Adrenal gland (tissue), 12 donors: ENCODE data around the gene INHBE. TPM values are rescaled to one million over a fixed set of nuclear protein-coding genes. Genes with fewer than 3 reads are reported as not detected.

Experiments used
- DNase-seq, 7 donors: peaks; one replicate each; pipeline ENCODE4 v3.0.0-alpha.2; 2019 to 2020
- H3K27ac ChIP-seq, 5 donors: fragments of 200-600 bp; sonication (generic) in 4 of 5; 1 replicate in 3 of 5; 2 replicates in 2 of 5; pipeline versions ENCODE4 v1.5.1 to v1.8.0; 2016 to 2020; ENCODE audit warnings: mild to moderate bottlenecking in 1 of 5
- H3K27me3 ChIP-seq: fragments of 200-600 bp; 2 replicates; pipeline ENCODE4 v1.8.0; 2021
- H3K36me3 ChIP-seq, 2 donors: fragments of 200-600 bp; replicated peaks in 1 of 2; 1 replicate in 1 of 2; 2 replicates in 1 of 2; pipeline versions ENCODE4 v1.5.1 to v1.8.0; 2018 to 2022
- H3K4me1 ChIP-seq, 2 donors: fragments of 200-600 bp; replicated peaks in 1 of 2; 1 replicate in 1 of 2; 2 replicates in 1 of 2; pipeline versions ENCODE4 v1.5.1 to v1.8.0; 2018 to 2021
- H3K4me3 ChIP-seq, 4 donors: fragments of 200-600 bp; sonication (generic) in 3 of 4; one replicate each; pipeline ENCODE4 v1.5.1; 2016 to 2018
- H3K9me3 ChIP-seq, 3 donors: fragments of 200-600 bp; sonication (generic) in 1 of 3; replicated peaks in 1 of 3; 1 replicate in 2 of 3; 2 replicates in 1 of 3; pipeline versions ENCODE4 v1.5.1 to v1.8.0; 2016 to 2021
- POLR2A ChIP-seq, 2 donors: fragments of 450-650 bp; IDR thresholded peaks; one replicate each; pipeline ENCODE4 v1.6.1; 2017; ENCODE audit warnings: antibody characterized with exemption in 2 of 2, mild to moderate bottlenecking in 2 of 2, moderate library complexity in 1 of 2
- WGBS, 4 donors: extraction: QIAGEN DNeasy Blood & Tissue Kit in 2 of 4; methylation state at CpG; one replicate each; pipeline versions ENCODE4 v1.1.5 to v1.1.7; 2013 to 2017; 5-methylcytosine and 5-hydroxymethylcytosine counted together
- intact Hi-C, 2 donors: fragments of 100-400 bp; cut with DNase I; formaldehyde crosslinking; loops; one replicate each; pipeline versions ENCODE4 v1.14.1 to v1.15.0; 2022 to 2023
- polyA plus RNA-seq, 3 donors: library from polyadenylated mRNA; stranded (reverse); fragments of 200-250 nt in 2 of 3; fragments of 350-450 nt in 1 of 3; fragmentation: Illumina TruSeq in 1 of 3; extraction: RNeasy Lipid Tissue Mini Kit (QIAGEN cat#74804) in 1 of 3; gene quantifications; one replicate each; pipeline ENCODE4 v1.2.3, GENCODE V29; 2013 to 2014
- total RNA-seq, 9 donors: library from RNA; depleted of rRNA in 4 of 9; stranded (reverse); fragments of >200 nt in 4 of 9; fragments of 120-200 nt in 1 of 9; fragmentation: NEBNext Ultra II Directional in 1 of 9; extraction: Animal tissue kit (Norgen Biotek cat#: 25700) in 1 of 9; gene quantifications; one replicate each; pipeline versions ENCODE4 v1.1.0 to v1.2.4, GENCODE V29; 2013 to 2023
- TF ChIP-seq, protein P1 (sequence below), 6 experiments: fragments of 450-650 bp in 4 of 6; fragments of 200-600 bp in 2 of 6; sonication (generic) in 1 of 6; IDR thresholded peaks; 1 replicate in 5 of 6; 2 replicates in 1 of 6; pipeline versions ENCODE4 v1.5.1 to v1.8.0; 2016 to 2021; ENCODE audit warnings: antibody characterized with exemption in 6 of 6, mild to moderate bottlenecking in 2 of 6, moderate library complexity in 1 of 6
- donor health status: healthy with polysubstance abuse.
- donor health status: Bipolar disorder and iron deficiency.
- donor health status: DM: yes; HTN: yes; CAD: no.
- donor health status: DM: no; HTN: no; CAD: no.
- donor health status: DM: no; HTN: no; CAD: no.
- donor health status: DM: yes; HTN: yes; CAD: no.

Gene INHBE
- total and polyA plus RNA-seq, 12 donors, result 0.11 TPM; not detected in 11

DNA sequence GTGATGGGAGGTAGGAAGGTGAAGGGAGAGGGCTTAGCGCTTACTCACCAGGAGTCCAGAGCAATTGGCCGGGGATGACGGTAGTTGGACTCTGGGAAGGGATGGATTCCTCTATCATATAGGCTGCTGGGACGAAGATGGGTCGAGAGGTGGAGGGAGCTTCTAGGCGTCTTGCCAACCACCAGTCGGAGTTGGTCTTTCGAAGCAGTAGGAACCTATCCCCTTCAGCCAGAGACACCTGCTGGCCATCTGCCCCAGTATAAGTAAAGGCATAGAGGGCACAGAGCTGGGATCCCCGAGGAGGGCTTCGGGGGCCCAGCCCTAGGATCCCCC, 23.9 kb downstream of the INHBE start:
- H3K27ac ChIP-seq, result peak overlapping the region in 3 of 5 donors; percentile 51 to 86 (median 68)
- intact Hi-C loops, result no loop called here

DNA sequence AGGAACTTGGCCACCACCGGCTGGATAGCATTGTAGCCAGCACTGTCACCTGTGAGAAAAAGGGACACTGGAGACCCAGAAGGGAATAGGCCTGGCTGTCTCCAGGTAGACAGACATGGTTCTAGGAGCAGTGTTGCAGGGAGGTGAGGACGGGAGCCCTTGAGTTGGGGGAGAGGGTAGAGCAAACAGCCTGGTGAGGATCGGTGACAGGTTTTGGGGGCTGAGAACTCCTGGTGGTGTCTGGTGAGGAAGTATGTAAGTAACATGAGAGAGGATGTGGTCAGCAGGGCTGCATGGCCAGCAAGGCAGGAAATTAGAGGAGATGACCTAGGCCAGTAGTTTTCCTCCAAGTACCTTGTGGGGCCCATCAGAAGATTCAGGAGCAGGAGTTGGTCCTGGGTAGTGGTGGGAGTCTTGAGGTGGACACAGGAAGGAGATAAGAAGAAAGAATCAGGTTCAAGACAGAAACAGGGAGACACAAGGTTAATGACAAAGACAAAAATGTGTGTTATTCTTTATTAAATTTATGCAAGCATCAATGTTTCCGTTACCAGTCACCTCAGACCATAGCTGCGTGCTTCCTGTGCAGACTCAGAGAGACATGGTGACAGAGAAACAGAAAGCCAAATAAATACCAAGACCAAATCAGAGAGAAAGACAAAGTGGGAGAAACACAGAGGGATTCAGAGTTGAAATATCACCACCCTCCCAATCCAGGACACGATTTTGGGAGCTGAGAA, 24.4 kb downstream of the INHBE start, which contains the start of gene ARHGAP9:
Gene ARHGAP9 (minus strand): TSS at position 491 of the 740 bp plus-strand sequence. CDS start 460 bp downstream, at position 31.
- no peak for TF ChIP-seq POLR2A (IDR thresholded peaks at IDR 0.05)
- TF ChIP-seq, protein P1, sequence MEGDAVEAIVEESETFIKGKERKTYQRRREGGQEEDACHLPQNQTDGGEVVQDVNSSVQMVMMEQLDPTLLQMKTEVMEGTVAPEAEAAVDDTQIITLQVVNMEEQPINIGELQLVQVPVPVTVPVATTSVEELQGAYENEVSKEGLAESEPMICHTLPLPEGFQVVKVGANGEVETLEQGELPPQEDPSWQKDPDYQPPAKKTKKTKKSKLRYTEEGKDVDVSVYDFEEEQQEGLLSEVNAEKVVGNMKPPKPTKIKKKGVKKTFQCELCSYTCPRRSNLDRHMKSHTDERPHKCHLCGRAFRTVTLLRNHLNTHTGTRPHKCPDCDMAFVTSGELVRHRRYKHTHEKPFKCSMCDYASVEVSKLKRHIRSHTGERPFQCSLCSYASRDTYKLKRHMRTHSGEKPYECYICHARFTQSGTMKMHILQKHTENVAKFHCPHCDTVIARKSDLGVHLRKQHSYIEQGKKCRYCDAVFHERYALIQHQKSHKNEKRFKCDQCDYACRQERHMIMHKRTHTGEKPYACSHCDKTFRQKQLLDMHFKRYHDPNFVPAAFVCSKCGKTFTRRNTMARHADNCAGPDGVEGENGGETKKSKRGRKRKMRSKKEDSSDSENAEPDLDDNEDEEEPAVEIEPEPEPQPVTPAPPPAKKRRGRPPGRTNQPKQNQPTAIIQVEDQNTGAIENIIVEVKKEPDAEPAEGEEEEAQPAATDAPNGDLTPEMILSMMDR (IDR thresholded peaks at IDR 0.05), result no peak
- no peaks in the 10 kb centered on the region for H3K36me3 ChIP-seq
- peak in 1 of 7 donors; percentile 18 for DNase-seq
- H3K27ac ChIP-seq, result peak within 1 kb of the TSS in 3 of 5 donors; percentile 51 to 86 (median 68)
- H3K4me3 ChIP-seq, result no peak within 1 kb of the TSS
- 55 to 69% (median 65%) methylated on average over 5 to 6 of the region's 6 CpGs for WGBS, 4 donors
- no peaks in the 10 kb centered on the region for H3K9me3 ChIP-seq
- peaks cover 11 to 14% of the 10 kb centered on the region in 2 donors for H3K4me1 ChIP-seq
- intact Hi-C loops, result no loop called here
- peaks cover 14% of the 10 kb centered on the region for H3K27me3 ChIP-seq

More for the DNA sequence above, 23.9 kb downstream of the INHBE start:
- DNase-seq, result no peak
- peaks cover 11 to 14% of the 10 kb centered on the region in 2 donors for H3K4me1 ChIP-seq
- TF ChIP-seq, protein P1 (IDR thresholded peaks at IDR 0.05), result no peak
- TF ChIP-seq POLR2A (IDR thresholded peaks at IDR 0.05), result no peak
- H3K9me3 ChIP-seq, result no peaks in the 10 kb centered on the region
- peaks cover 20% of the 10 kb centered on the region for H3K27me3 ChIP-seq
- 73 to 81% (median 77%) methylated on average over 8 to 10 of the region's 10 CpGs for WGBS, 4 donors
- H3K36me3 ChIP-seq, result no peaks in the 10 kb centered on the region
- no peak overlapping the region for H3K4me3 ChIP-seq

DNA sequence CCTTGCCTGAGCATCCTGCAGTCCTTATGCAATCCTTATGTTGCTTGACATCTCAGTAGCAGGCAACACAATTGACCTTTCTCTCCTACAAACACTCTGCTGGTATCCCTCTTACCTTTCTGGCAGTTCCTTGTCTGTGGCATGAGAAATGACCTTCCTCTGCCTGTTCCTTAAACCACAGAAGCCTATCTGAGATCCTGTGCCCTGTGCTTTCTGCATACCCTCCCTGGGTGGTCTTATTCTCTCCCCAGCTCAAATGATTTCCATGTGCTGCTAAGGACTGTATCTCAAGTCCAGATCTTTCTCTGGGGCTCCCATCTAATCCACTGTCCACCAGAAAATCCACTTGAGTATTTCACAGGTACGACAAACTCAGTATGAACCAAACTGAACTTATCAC, 26.6 kb downstream of the INHBE start:
- Histone ChIP-seq H3K4me3 (no peak overlapping the region), H3K36me3 (no peaks in the 10 kb centered on the region), H3K27me3 (no peaks in the 10 kb centered on the region), H3K27ac (no peak overlapping the region), H3K9me3 (no peaks in the 10 kb centered on the region), H3K4me1 (no peaks in the 10 kb centered on the region)
- intact Hi-C loops, result no loop called here
- 63 to 82% (median 78%) methylated on average over 1 of the region's 1 CpG for WGBS, 4 donors
- DNase-seq, result no peak
- TF ChIP-seq, protein P1 (IDR thresholded peaks at IDR 0.05), result no peak
- TF ChIP-seq POLR2A (IDR thresholded peaks at IDR 0.05), result no peak

DNA sequence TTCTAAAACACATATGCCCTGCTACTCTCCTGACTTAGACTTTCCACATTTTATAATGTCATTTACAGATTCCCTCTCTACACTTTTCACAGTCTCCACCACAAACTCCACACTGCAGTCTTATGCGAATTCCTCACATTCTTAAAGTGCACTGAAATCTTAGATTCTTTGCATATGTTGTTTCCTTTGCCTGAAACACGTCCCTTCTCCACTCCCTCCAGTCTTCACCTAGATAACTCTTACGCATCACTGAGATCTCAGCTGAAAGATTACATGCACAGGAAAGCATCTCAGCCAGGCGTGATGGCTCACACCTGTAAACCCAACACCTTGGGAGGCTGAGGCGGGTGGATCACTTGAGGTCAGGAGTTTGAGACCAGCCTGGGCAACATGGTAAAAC, 28.4 kb downstream of the INHBE start:
- no peak for TF ChIP-seq POLR2A (IDR thresholded peaks at IDR 0.05)
- TF ChIP-seq, protein P1 (IDR thresholded peaks at IDR 0.05), result no peak
- intact Hi-C loops, result no loop called here
- no peaks in the 10 kb centered on the region for H3K27me3 ChIP-seq
- no peaks in the 10 kb centered on the region for H3K9me3 ChIP-seq
- H3K4me3 ChIP-seq, result no peak overlapping the region
- peaks cover under 1 to 1% of the 10 kb centered on the region in 2 donors for H3K4me1 ChIP-seq
- 38 to 54% (median 49%) methylated on average over 5 of the region's 5 CpGs for WGBS, 4 donors
- H3K36me3 ChIP-seq, result no peaks in the 10 kb centered on the region
- DNase-seq, result no peak
- H3K27ac ChIP-seq, result no peak overlapping the region
